CD14-positive monocyte (primary cell): ENCODE results near the gene POLA1. TPM values are rescaled to one million over a fixed set of nuclear protein-coding genes. Genes with fewer than 3 reads are reported as not detected.

ENCODE experiments used
- DNase-seq, 3 donors: peaks; one replicate each; pipeline ENCODE4 v3.0.0-alpha.2; 2011 to 2022
- H2AFZ ChIP-seq: 2 replicates; pipeline ENCODE4 v1.6.0; 2012; ENCODE audit warnings: mild to moderate bottlenecking, low read depth, low read length, inconsistent platforms; ENCODE audit not compliant: insufficient read depth, poor library complexity, severe bottlenecking
- H3K27ac ChIP-seq, 2 donors: 1 replicate in 1 of 2; 2 replicates in 1 of 2; pipeline ENCODE4 v1.5.1; 2012 to 2013; ENCODE audit warnings: low read length in 2 of 2, control low read depth in 1 of 2, inconsistent platforms in 1 of 2, low read depth in 1 of 2, mild to moderate bottlenecking in 1 of 2
- H3K27me3 ChIP-seq, 2 donors: one replicate each; pipeline versions ENCODE4 v1.6.0 to v1.6.1; 2011 to 2013; ENCODE audit warnings: low read length in 2 of 2; ENCODE audit not compliant: control insufficient read depth in 2 of 2, insufficient read depth in 2 of 2
- H3K36me3 ChIP-seq, 2 donors: replicated peaks in 1 of 2; 1 replicate in 1 of 2; 2 replicates in 1 of 2; pipeline versions ENCODE4 v1.5.1 to v1.6.1; 2012 to 2013; ENCODE audit warnings: low read length in 2 of 2, control low read depth in 1 of 2, inconsistent platforms in 1 of 2, mild to moderate bottlenecking in 1 of 2; ENCODE audit not compliant: insufficient read depth in 2 of 2, control insufficient read depth in 1 of 2
- H3K4me1 ChIP-seq, 2 donors: 1 replicate in 1 of 2; 2 replicates in 1 of 2; pipeline versions ENCODE4 v1.5.1 to v1.6.1; 2012 to 2013; ENCODE audit warnings: low read length in 2 of 2, control low read depth in 1 of 2, inconsistent platforms in 1 of 2, mild to moderate bottlenecking in 1 of 2, moderate library complexity in 1 of 2; ENCODE audit not compliant: insufficient read depth in 2 of 2, control insufficient read depth in 1 of 2
- H3K4me2 ChIP-seq: replicated peaks from 2 replicates; pipeline ENCODE3; 2012; ENCODE audit warnings: low read length, moderate library complexity, mild to moderate bottlenecking; ENCODE audit not compliant: poor library complexity, severe bottlenecking; ENCODE audit errors: extremely low read depth
- H3K4me3 ChIP-seq, 3 experiments: fragments of 200-600 bp in 1 of 3; sonication (generic) in 1 of 3; replicated peaks in 1 of 3; 1 replicate in 2 of 3; 2 replicates in 1 of 3; pipeline ENCODE4 v1.5.1; 2011 to 2013; ENCODE audit warnings: low read length in 3 of 3, mild to moderate bottlenecking in 3 of 3, control low read depth in 2 of 3, low read depth in 2 of 3, inconsistent platforms in 1 of 3, moderate library complexity in 1 of 3
- H3K79me2 ChIP-seq: 2 replicates; pipeline ENCODE4 v1.6.0; 2012; ENCODE audit warnings: mild to moderate bottlenecking, control low read depth, inconsistent platforms, low read length, moderate library complexity; ENCODE audit not compliant: insufficient read depth
- H3K9ac ChIP-seq: 2 replicates; pipeline ENCODE4 v1.6.0; 2017; ENCODE audit warnings: low read length, mild to moderate bottlenecking; ENCODE audit not compliant: insufficient read depth, poor library complexity, severe bottlenecking
- H3K9me3 ChIP-seq, 2 donors: replicated peaks in 1 of 2; 1 replicate in 1 of 2; 2 replicates in 1 of 2; pipeline versions ENCODE4 v1.5.1 to v1.6.1; 2012 to 2013; ENCODE audit warnings: low read length in 2 of 2, control low read depth in 1 of 2; ENCODE audit not compliant: control insufficient read depth in 1 of 2, insufficient read depth in 1 of 2
- H4K20me1 ChIP-seq: 2 replicates; pipeline ENCODE4 v1.6.0; 2012; ENCODE audit warnings: mild to moderate bottlenecking, low read length, control low read depth, moderate library complexity; ENCODE audit not compliant: insufficient read depth
- H3K27ac Mint-ChIP-seq, 7 donors: one replicate each; pipeline ENCODE4 v1.8.0; 2020; ENCODE audit warnings: mild to moderate bottlenecking in 7 of 7, mixed read lengths in 7 of 7, moderate library complexity in 6 of 7, inconsistent platforms in 2 of 7
- H3K27me3 Mint-ChIP-seq, 3 donors: one replicate each; pipeline ENCODE4 v1.8.0; 2021 to 2022; ENCODE audit warnings: low read depth in 3 of 3, mild to moderate bottlenecking in 3 of 3, mixed read lengths in 3 of 3, moderate library complexity in 3 of 3, inconsistent platforms in 1 of 3
- H3K36me3 Mint-ChIP-seq, 2 donors: one replicate each; pipeline ENCODE4 v1.8.0; 2020; ENCODE audit warnings: mixed read lengths in 2 of 2, inconsistent platforms in 1 of 2, mild to moderate bottlenecking in 1 of 2
- H3K4me1 Mint-ChIP-seq: one replicate; pipeline ENCODE4 v1.8.0; 2020; ENCODE audit warnings: mild to moderate bottlenecking, mixed read lengths
- H3K4me3 Mint-ChIP-seq, 2 donors: one replicate each; pipeline ENCODE4 v1.8.0; 2020; ENCODE audit warnings: mild to moderate bottlenecking in 2 of 2, mixed read lengths in 2 of 2, moderate library complexity in 1 of 2
- H3K9me3 Mint-ChIP-seq, 7 donors: one replicate each; pipeline ENCODE4 v1.8.0; 2020 to 2022; ENCODE audit warnings: mixed read lengths in 7 of 7, mild to moderate bottlenecking in 6 of 7, moderate library complexity in 6 of 7, inconsistent platforms in 2 of 7
- CTCF ChIP-seq: fragments of 200-600 bp; IDR thresholded peaks from one replicate; pipeline ENCODE4 v1.8.0; 2022; ENCODE audit warnings: antibody characterized with exemption, mild to moderate bottlenecking
- WGBS: methylation state at CpG from one replicate; pipeline ENCODE4 v1.1.5; 2013; ENCODE audit warnings: missing lambda C conversion rate; ENCODE audit not compliant: insufficient coverage; 5-methylcytosine and 5-hydroxymethylcytosine counted together
- intact Hi-C, 2 donors: fragments of 100-400 bp; cut with micrococcal nuclease; formaldehyde crosslinking; loops; one replicate each; pipeline versions ENCODE4 v1.15.0 to v1.15.1; 2023
- polyA plus RNA-seq, 3 donors: library from polyadenylated mRNA; depleted of rRNA in 1 of 3; unstranded in 2 of 3; stranded (reverse) in 1 of 3; fragments of 300-500 nt in 2 of 3; fragments of >200 nt in 1 of 3; fragmentation: Illumina TruSeq in 2 of 3; gene quantifications; 1 replicate in 2 of 3; 2 replicates in 1 of 3; pipeline ENCODE4 v1.2.3, GENCODE V29; 2012 to 2021

Gene POLA1
- polyA plus RNA-seq, 3 donors: 1.2 to 1.4 (median 1.3) TPM

- intact Hi-C loops: no loop called here
Measured at GRCh38 chrX:25019707-25020390, 326.1 kb downstream of the POLA1 start.

GRCh38 chrX:25020391-25020904, 326.7 kb downstream of the POLA1 start:
- peaks cover 0 to 47% of the 10 kb centered on the region in 2 donors for H3K9me3 ChIP-seq
- peaks cover 15 to 21% of the 10 kb centered on the region in 2 donors for H3K4me1 ChIP-seq
- H4K20me1 ChIP-seq: no peaks in the 10 kb centered on the region
- no peak overlapping the region for H3K9ac ChIP-seq
- H2AFZ ChIP-seq: no peak overlapping the region
- no peak overlapping the region for H3K4me3 ChIP-seq
- TF ChIP-seq CTCF: no peak
- no peak overlapping the region for H3K27ac ChIP-seq
- Mint-ChIP-seq H3K4me1 (peaks cover 38% of the 10 kb centered on the region), H3K27me3 (peaks cover 82 to 96% (median 92%) of the 10 kb centered on the region in 3 donors), H3K27ac (no peak overlapping the region), H3K4me3 (peak overlapping the region in 1 of 2 donors; percentile 73), H3K9me3 (peaks cover 0 to 34% (median 30%) of the 10 kb centered on the region in 7 donors), H3K36me3 (peaks cover 0 to 12% of the 10 kb centered on the region in 2 donors)
- H3K79me2 ChIP-seq: no peaks in the 10 kb centered on the region
- 0% methylated on average over 6 of the region's 27 CpGs for WGBS
- intact Hi-C loops: no loop called here
- peaks cover 68 to 93% of the 10 kb centered on the region in 2 donors for H3K27me3 ChIP-seq
- peak overlapping the region; percentile 40 for H3K4me2 ChIP-seq
- H3K36me3 ChIP-seq: no peaks in the 10 kb centered on the region
- DNase-seq: no peak

More at GRCh38 chrX:25019707-25020390, 326.1 kb downstream of the POLA1 start:
- Histone ChIP-seq H4K20me1 (no peaks in the 10 kb centered on the region), H3K36me3 (no peaks in the 10 kb centered on the region), H2AFZ (no peak overlapping the region), H3K9ac (no peak overlapping the region), H3K4me1 (peaks cover 16 to 23% of the 10 kb centered on the region in 2 donors), H3K4me3 (no peak overlapping the region), H3K27ac (no peak overlapping the region), H3K79me2 (no peaks in the 10 kb centered on the region), H3K4me2 (no peak overlapping the region), H3K9me3 (peaks cover 0 to 52% of the 10 kb centered on the region in 2 donors), H3K27me3 (peaks cover 72 to 94% of the 10 kb centered on the region in 2 donors)
- H3K27me3 Mint-ChIP-seq: peaks cover 85 to 96% (median 92%) of the 10 kb centered on the region in 3 donors
- peak overlapping the region in 1 of 2 donors; percentile 73 for H3K4me3 Mint-ChIP-seq
- TF ChIP-seq CTCF: no peak
- peaks cover 0 to 12% of the 10 kb centered on the region in 2 donors for H3K36me3 Mint-ChIP-seq
- peaks cover 0 to 40% (median 34%) of the 10 kb centered on the region in 7 donors for H3K9me3 Mint-ChIP-seq
- no peak overlapping the region for H3K27ac Mint-ChIP-seq
- no peak for DNase-seq
- H3K4me1 Mint-ChIP-seq: peaks cover 41% of the 10 kb centered on the region
- WGBS: no CpG with 5 or more reads among the region's 22 CpGs
